ENCODE results near the gene NEGR1. TPM values are rescaled to one million over a fixed set of nuclear protein-coding genes. Genes with fewer than 3 reads are reported as not detected.

Gene NEGR1
- total and polyA plus RNA-seq, 3 donors from 2014 or later, result 2.9 to 7.6 (median 3.1) TPM

- intact Hi-C loops (cut with DNase I; ENCODE audit: low total_unique reads), result no loop called here
- 75% methylated on average over 3 of the region's 3 CpGs for WGBS, 2 donors
- DNase-seq, result peak; percentile 73
- Histone ChIP-seq H3K36me3 (ENCODE audit: low read depth, missing control alignments) (no peaks in the 10 kb centered on the region), H3K4me3 (no peak overlapping the region), H3K9me3 (no peaks in the 10 kb centered on the region), H3K27me3 (no peaks in the 10 kb centered on the region), H3K27ac (no peak overlapping the region), H3K4me1 (no peaks in the 10 kb centered on the region)
- TF ChIP-seq CTCF (IDR thresholded peaks at IDR 0.05), result peak; percentile 40 to 61 (median 41)
- TF ChIP-seq POLR2A (IDR thresholded peaks at IDR 0.05), result no peak
Observed at GRCh38 chr1:72037745-72038343, 244.5 kb downstream of the NEGR1 start.

GRCh38 chr1:72034827-72035226 is 247.5 kb downstream of the NEGR1 start:
- no peak for DNase-seq
- WGBS, 2 donors, result 64 to 75% methylated on average over 9 of the region's 9 CpGs
- no peak for TF ChIP-seq CTCF (IDR thresholded peaks at IDR 0.05)
- no peak for TF ChIP-seq POLR2A (IDR thresholded peaks at IDR 0.05)
- Histone ChIP-seq H3K36me3 (ENCODE audit: low read depth, missing control alignments) (no peaks in the 10 kb centered on the region), H3K27me3 (no peaks in the 10 kb centered on the region), H3K27ac (no peak overlapping the region), H3K4me1 (no peaks in the 10 kb centered on the region), H3K4me3 (peak overlapping the region in 1 of 2 donors; percentile 1), H3K9me3 (no peaks in the 10 kb centered on the region)
- intact Hi-C loops (cut with DNase I; ENCODE audit: low total_unique reads), result no loop called here

- intact Hi-C loops (cut with DNase I; ENCODE audit: low total_unique reads), result no loop called here
- no peak for TF ChIP-seq CTCF (IDR thresholded peaks at IDR 0.05)
- no peak for TF ChIP-seq POLR2A (IDR thresholded peaks at IDR 0.05)
- Histone ChIP-seq H3K36me3 (ENCODE audit: low read depth, missing control alignments) (no peaks in the 10 kb centered on the region), H3K27ac (no peak overlapping the region), H3K27me3 (no peaks in the 10 kb centered on the region), H3K4me1 (no peaks in the 10 kb centered on the region), H3K4me3 (no peak overlapping the region), H3K9me3 (no peaks in the 10 kb centered on the region)
- WGBS, 2 donors, result 67 to 84% methylated on average over 4 of the region's 4 CpGs
- no peak for DNase-seq
Observed at GRCh38 chr1:72023063-72023930, 259.0 kb downstream of the NEGR1 start.

GRCh38 chr1:72018562-72018961 is 263.8 kb downstream of the NEGR1 start:
- DNase-seq, result no peak
- WGBS, 2 donors, result 96 to 97% methylated on average over 2 of the region's 2 CpGs
- no peak for TF ChIP-seq CTCF (IDR thresholded peaks at IDR 0.05)
- Histone ChIP-seq H3K9me3 (no peaks in the 10 kb centered on the region), H3K27me3 (no peaks in the 10 kb centered on the region), H3K36me3 (ENCODE audit: low read depth, missing control alignments) (no peaks in the 10 kb centered on the region), H3K27ac (no peak overlapping the region), H3K4me3 (no peak overlapping the region), H3K4me1 (no peaks in the 10 kb centered on the region)
- intact Hi-C loops (cut with DNase I; ENCODE audit: low total_unique reads), result no loop called here

Measured in testis (tissue), 3 donors.